GM23338 (cell line): ENCODE results near the gene PAMR1.

Experiments
- CREB1 ChIP-seq: fragments of 250-450 bp; sonication (Bioruptor Pico); IDR thresholded peaks from 2 replicates; pipeline ENCODE4 v1.5.0; 2020; ENCODE audit warnings: low read depth, mild to moderate bottlenecking, moderate library complexity
- CTCF ChIP-seq, 2 experiments: fragments of 200-600 bp in 1 of 2; sonication (generic) in 1 of 2; conservative IDR thresholded peaks; 2 replicates each; pipeline versions ENCODE4 v1.5.1 to v1.6.1; 2016 to 2017; ENCODE audit warnings: antibody characterized with exemption in 2 of 2, low read depth in 2 of 2, mild to moderate bottlenecking in 2 of 2, moderate library complexity in 1 of 2
- EZH2 ChIP-seq: fragments of 200-600 bp; sonication (generic); IDR thresholded peaks from one replicate; pipeline ENCODE4 v1.8.0; 2017; ENCODE audit warnings: antibody characterized with exemption, mild to moderate bottlenecking, low read depth; ENCODE audit not compliant: unreplicated experiment
- POLR2AphosphoS5 ChIP-seq: IDR thresholded peaks from 2 replicates; pipeline ENCODE4 v1.6.1; 2016; ENCODE audit warnings: antibody characterized with exemption, low read depth
- STAT1 ChIP-seq: IDR thresholded peaks from one replicate; pipeline ENCODE4 v1.6.1; 2016; ENCODE audit warnings: antibody characterized with exemption; ENCODE audit not compliant: unreplicated experiment
- ZNF114 ChIP-seq: fragments of 250-450 bp; sonication (Bioruptor Pico); IDR thresholded peaks from 2 replicates; pipeline ENCODE4 v1.5.0; 2020; ENCODE audit warnings: mild to moderate bottlenecking, moderate library complexity
- ZNF331 ChIP-seq: fragments of 250-450 bp; sonication (Bioruptor Pico); IDR thresholded peaks from 2 replicates; pipeline ENCODE4 v1.5.0; 2020; ENCODE audit warnings: low read depth, mild to moderate bottlenecking, moderate library complexity

- TF ChIP-seq STAT1 (no peak), CTCF (conservative IDR thresholded peaks at IDR 0.05; ENCODE audit: low read depth in 2 of 2) (no peak), ZNF331 (CRISPR knock-in tag) (no peak), POLR2AphosphoS5 (no peak), ZNF114 (no peak), EZH2 (no peak), CREB1 (CRISPR knock-in tag) (no peak)
Measured at GRCh38 chr11:35520376-35520775, 5.0 kb downstream of the PAMR1 start.
